Cardiac muscle cell (in vitro differentiated cells and primary cell): ENCODE results near the gene KAT5. TPM values are rescaled to one million over a fixed set of nuclear protein-coding genes. Genes with fewer than 3 reads are reported as not detected.
"Not testable (repeated sequence)": the region's sequence is repeated elsewhere in the genome, so short reads cannot be mapped to it uniquely, and the experiment has no call there.

Experiments used
- DNase-seq, 2 donors: peaks; one replicate each; pipeline versions ENCODE4 v3.0.0 to v3.0.0-alpha.2; 2010 to 2017; ENCODE audit warnings: low read depth in 1 of 2, low spot score in 1 of 2
- H3K27ac ChIP-seq: fragments of 200-600 bp; sonication (generic); 2 replicates; pipeline ENCODE4 v1.5.1; 2016
- H3K27me3 ChIP-seq: fragments of 200-600 bp; sonication (generic); 2 replicates; pipeline ENCODE4 v1.6.0; 2016; ENCODE audit warnings: control low read depth
- H3K36me3 ChIP-seq: fragments of 200-600 bp; sonication (generic); 2 replicates; pipeline ENCODE4 v1.5.1; 2016; ENCODE audit warnings: control low read depth
- H3K4me1 ChIP-seq: fragments of 200-600 bp; sonication (generic); 2 replicates; pipeline ENCODE4 v1.8.1; 2017; ENCODE audit warnings: low read depth, mild to moderate bottlenecking, mixed run types
- H3K4me3 ChIP-seq: fragments of 200-600 bp; sonication (generic); 2 replicates; pipeline ENCODE4 v1.5.1; 2016; ENCODE audit warnings: mild to moderate bottlenecking
- H3K9me3 ChIP-seq: fragments of 200-600 bp; sonication (generic); 2 replicates; pipeline ENCODE4 v1.5.1; 2017; ENCODE audit warnings: low read depth, mild to moderate bottlenecking, control low read depth
- CTCF ChIP-seq: IDR thresholded peaks from 2 replicates; pipeline ENCODE4 v1.5.1; 2012; ENCODE audit warnings: low read depth, mild to moderate bottlenecking, low read length
- polyA plus RNA-seq: library from polyadenylated mRNA; unstranded; fragments of >200 nt; fragmentation: Nextera tagmentation; extraction: Ambion mirVana; gene quantifications from 2 replicates; pipeline ENCODE4 v1.2.1, GENCODE V29; 2016
- total RNA-seq: library from RNA; depleted of rRNA; stranded (reverse); fragments of >200 nt; gene quantifications from 2 replicates; pipeline ENCODE4 v1.2.3, GENCODE V29; 2016

Gene KAT5
- total and polyA plus RNA-seq, 2 experiments from 2014 or later = 51.4 to 63.7 TPM

DNA sequence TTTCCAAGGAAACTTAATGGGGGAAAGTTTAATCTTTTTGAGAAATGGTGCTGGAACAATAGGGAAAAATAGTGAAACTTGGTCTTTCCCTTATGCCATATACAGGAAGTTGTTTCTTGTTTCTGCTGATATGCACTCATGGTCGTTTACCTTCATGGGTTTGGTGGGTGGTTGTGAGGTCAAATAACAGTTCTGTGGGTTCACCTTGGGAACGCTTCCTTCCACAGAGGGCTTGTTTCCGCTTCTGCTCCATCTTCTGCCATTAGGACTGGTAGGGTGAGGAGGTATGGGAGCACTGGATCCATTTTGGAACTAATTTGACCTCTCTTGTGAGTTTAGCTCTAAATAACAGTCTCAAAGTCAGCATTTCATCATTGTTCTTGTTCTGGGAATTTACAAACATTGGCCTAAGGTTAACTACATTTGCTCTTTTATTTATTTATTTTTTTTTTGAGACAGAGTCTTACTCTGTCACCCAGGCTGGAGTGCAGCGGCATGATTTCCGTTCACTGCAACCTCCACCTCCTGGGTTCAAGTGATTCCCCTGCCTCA is 31.8 kb upstream of the KAT5 start:
- Histone ChIP-seq H3K27me3 (no peaks in the 10 kb centered on the region), H3K9me3 (no peaks in the 10 kb centered on the region), H3K27ac (no peak overlapping the region), H3K4me1 (no peaks in the 10 kb centered on the region), H3K4me3 (no peak overlapping the region), H3K36me3 (no peaks in the 10 kb centered on the region)
- DNase-seq = no peak
- TF ChIP-seq CTCF = no peak

GRCh38 chr11:65683480-65683879 is 28.6 kb upstream of the KAT5 start:
- not testable (repeated sequence) for H3K27me3 ChIP-seq, H3K9me3 ChIP-seq, DNase-seq, H3K27ac ChIP-seq, H3K4me1 ChIP-seq, H3K36me3 ChIP-seq, H3K4me3 ChIP-seq

DNA sequence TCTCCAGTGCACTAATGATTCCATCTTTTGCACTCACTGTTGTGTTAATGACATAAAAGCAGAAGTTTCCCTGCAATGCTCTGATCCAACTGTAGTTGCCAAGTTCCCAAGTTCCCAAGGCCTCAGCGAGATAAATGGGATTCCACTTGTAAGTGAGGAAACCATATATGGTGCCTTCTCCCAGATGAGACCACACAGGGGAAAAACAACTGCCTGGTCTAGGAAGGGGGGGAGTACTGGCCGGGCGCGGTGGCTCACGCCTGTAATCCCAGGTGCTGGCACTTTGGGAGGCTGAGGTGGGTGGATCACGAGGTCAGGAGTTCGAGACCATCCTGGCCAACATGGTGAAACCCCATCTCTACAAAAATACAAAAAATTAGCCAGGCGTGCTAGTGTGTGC is 26.1 kb upstream of the KAT5 start:
- H3K4me3 ChIP-seq = no peak overlapping the region

GRCh38 chr11:65691847-65692246 is 20.2 kb upstream of the KAT5 start:
- not testable (repeated sequence) for H3K4me3 ChIP-seq, DNase-seq, H3K9me3 ChIP-seq, H3K27me3 ChIP-seq, H3K36me3 ChIP-seq, H3K27ac ChIP-seq, H3K4me1 ChIP-seq

More for the DNA sequence above, 26.1 kb upstream of the KAT5 start:
- Histone ChIP-seq H3K4me1 (no peaks in the 10 kb centered on the region), H3K27ac (no peak overlapping the region), H3K27me3 (no peaks in the 10 kb centered on the region), H3K36me3 (no peaks in the 10 kb centered on the region), H3K9me3 (no peaks in the 10 kb centered on the region)
- no peak for TF ChIP-seq CTCF
- peak; percentile 49 to 60 for DNase-seq

- Histone ChIP-seq H3K27ac (no peak overlapping the region), H3K36me3 (no peaks in the 10 kb centered on the region), H3K27me3 (no peaks in the 10 kb centered on the region), H3K4me1 (no peaks in the 10 kb centered on the region), H3K4me3 (no peak overlapping the region), H3K9me3 (no peaks in the 10 kb centered on the region)
- no peak for TF ChIP-seq CTCF
- DNase-seq = no peak
Measured at GRCh38 chr11:65692367-65692766, 19.7 kb upstream of the KAT5 start.

GRCh38 chr11:65695459-65696241 is 16.4 kb upstream of the KAT5 start:
- Histone ChIP-seq H3K27me3 (no peaks in the 10 kb centered on the region), H3K4me3 (no peak overlapping the region), H3K4me1 (no peaks in the 10 kb centered on the region), H3K36me3 (no peaks in the 10 kb centered on the region), H3K9me3 (no peaks in the 10 kb centered on the region), H3K27ac (no peak overlapping the region)
- TF ChIP-seq CTCF = no peak
- DNase-seq = peak in 1 of 2 donors; percentile 58
